ENCODE data around the gene JARID2. TPM values are rescaled to one million over a fixed set of nuclear protein-coding genes. Genes with fewer than 3 reads are reported as not detected.
"Not testable (repeated sequence)": the region's sequence is repeated elsewhere in the genome, so short reads cannot be mapped to it uniquely, and the experiment has no call there.

The JARID2 gene
- total RNA-seq, 2 experiments from 2014 or later, result 30.0 to 42.4 TPM

GRCh38 chr6:15319677-15320076 is 73.8 kb downstream of the JARID2 start:
- DNase-seq (no peak), ATAC-seq (no peak)
- Mint-ChIP-seq H3K9me3 (ENCODE audit: low read depth) (no peaks in the 10 kb centered on the region), H3K4me1 (peaks cover 70% of the 10 kb centered on the region), H3K27ac (no peak overlapping the region), H3K36me3 (peaks cover 7% of the 10 kb centered on the region), H3K27me3 (no peaks in the 10 kb centered on the region), H3K4me3 (no peak overlapping the region)
- CTCF ChIA-PET, result interaction anchor here (0.9 to 1.4 kb wide), 2 partner anchors 13 to 27 kb away, joined by 3 read pairs; no protein-coding TSS in a partner anchor

GRCh38 chr6:15320693-15321092 is 74.8 kb downstream of the JARID2 start:
- DNase-seq (no peak), ATAC-seq (no peak)
- CTCF ChIA-PET, result interaction anchor here (1.5 kb wide), 1 partner anchor 67 kb away, joined by 3 read pairs; no protein-coding TSS in a partner anchor
- no peak overlapping the region for H3K27ac Mint-ChIP-seq
- peaks cover 10% of the 10 kb centered on the region for H3K36me3 Mint-ChIP-seq
- H3K4me1 Mint-ChIP-seq, result peaks cover 76% of the 10 kb centered on the region
- no peak overlapping the region for H3K4me3 Mint-ChIP-seq
- H3K27me3 Mint-ChIP-seq, result no peaks in the 10 kb centered on the region
- H3K9me3 Mint-ChIP-seq (ENCODE audit: low read depth), result no peaks in the 10 kb centered on the region

- no peak for ATAC-seq
- CTCF ChIA-PET, result no interaction called here
- Mint-ChIP-seq H3K27ac (peak overlapping the region; percentile 18), H3K27me3 (no peaks in the 10 kb centered on the region), H3K4me3 (no peak overlapping the region), H3K36me3 (peaks cover 12% of the 10 kb centered on the region), H3K4me1 (peaks cover 76% of the 10 kb centered on the region), H3K9me3 (ENCODE audit: low read depth) (no peaks in the 10 kb centered on the region)
- DNase-seq, result no peak
Measured at GRCh38 chr6:15322184-15322583, 76.3 kb downstream of the JARID2 start.

DNA sequence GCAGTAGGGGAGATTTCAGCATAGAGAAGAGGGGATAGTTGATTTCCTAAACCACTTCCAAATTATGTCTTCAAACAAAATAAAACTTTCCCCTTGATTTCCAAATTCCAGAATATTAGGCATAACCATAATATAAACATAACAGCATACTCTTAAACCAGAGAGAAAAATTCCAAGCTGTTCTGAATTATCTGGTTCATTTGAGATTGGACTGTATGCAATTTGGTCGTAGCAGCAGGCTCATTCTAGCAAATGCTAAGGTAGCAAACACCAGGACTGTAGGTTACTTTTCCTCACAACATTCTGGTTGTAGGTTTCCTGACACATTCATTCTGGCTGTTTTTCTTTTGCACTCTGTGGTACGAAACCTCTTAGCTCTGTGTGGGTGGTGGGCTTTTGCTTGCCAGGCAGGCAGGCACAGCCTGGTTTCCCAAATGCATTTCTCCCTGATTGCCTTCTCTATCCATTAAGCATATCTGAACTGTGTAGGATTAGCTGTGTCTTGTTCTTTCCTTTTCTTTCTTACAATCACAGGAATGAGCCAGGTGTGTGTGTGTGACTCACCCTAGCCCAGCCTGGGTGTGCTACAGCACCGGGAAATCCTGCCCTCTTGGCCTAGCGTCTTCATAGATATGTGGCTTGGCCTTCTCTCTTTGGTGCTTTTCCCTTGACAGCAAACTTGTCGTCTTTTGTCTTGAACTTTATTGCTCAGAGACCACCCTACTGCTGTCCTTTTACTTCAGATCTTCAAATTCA is 77.1 kb downstream of the JARID2 start:
- Mint-ChIP-seq H3K9me3 (ENCODE audit: low read depth) (no peaks in the 10 kb centered on the region), H3K4me1 (peaks cover 76% of the 10 kb centered on the region), H3K27me3 (no peaks in the 10 kb centered on the region), H3K27ac (peak overlapping the region; percentile 4), H3K4me3 (no peak overlapping the region), H3K36me3 (peaks cover 12% of the 10 kb centered on the region)
- ATAC-seq, result no peak
- no peak for DNase-seq
- CTCF ChIA-PET, result no interaction called here

DNA sequence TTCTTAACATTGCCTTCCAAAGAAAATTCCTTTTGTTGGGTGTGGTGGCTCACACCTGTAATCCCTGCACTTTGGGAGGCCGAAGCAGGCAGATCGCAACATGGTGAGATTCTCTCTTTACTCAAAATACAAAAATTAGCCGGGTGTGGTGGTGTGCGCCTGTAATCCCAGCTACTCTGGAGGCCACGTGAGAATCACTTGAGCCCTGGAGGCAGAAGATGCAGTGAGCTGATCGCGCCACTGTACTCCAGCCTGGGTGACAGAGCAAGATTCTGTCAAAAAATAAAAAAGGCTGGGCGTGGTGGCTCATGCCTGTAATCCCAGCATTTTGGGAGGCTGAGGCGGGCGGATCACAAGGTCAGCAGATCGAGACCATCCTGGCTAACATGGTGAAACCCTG is 77.7 kb downstream of the JARID2 start:
- peak overlapping the region; percentile 4 for H3K27ac Mint-ChIP-seq
- peaks cover 76% of the 10 kb centered on the region for H3K4me1 Mint-ChIP-seq
- CTCF ChIA-PET, result interaction anchor here (1.2 kb wide), 1 partner anchor 72 kb away, joined by 3 read pairs; no protein-coding TSS in a partner anchor
- not testable (repeated sequence) for H3K9me3 Mint-ChIP-seq (ENCODE audit: low read depth); DNase-seq; H3K27me3 Mint-ChIP-seq; ATAC-seq; H3K4me3 Mint-ChIP-seq
- H3K36me3 Mint-ChIP-seq, result peaks cover 12% of the 10 kb centered on the region

GRCh38 chr6:15324427-15324985 is 78.6 kb downstream of the JARID2 start:
- CTCF ChIA-PET, result interaction anchor here (1.2 kb wide), 1 partner anchor 71 kb away, joined by 3 read pairs; no protein-coding TSS in a partner anchor
- DNase-seq, result no peak
- ATAC-seq, result no peak
- no peak overlapping the region for H3K4me3 Mint-ChIP-seq
- H3K4me1 Mint-ChIP-seq, result peaks cover 75% of the 10 kb centered on the region
- no peaks in the 10 kb centered on the region for H3K9me3 Mint-ChIP-seq (ENCODE audit: low read depth)
- no peaks in the 10 kb centered on the region for H3K27me3 Mint-ChIP-seq
- H3K27ac Mint-ChIP-seq, result no peak overlapping the region
- H3K36me3 Mint-ChIP-seq, result peaks cover 12% of the 10 kb centered on the region

GRCh38 chr6:15325540-15325955 is 79.7 kb downstream of the JARID2 start:
- no peak overlapping the region for H3K4me3 Mint-ChIP-seq
- DNase-seq (no peak), ATAC-seq (no peak)
- peak overlapping the region; percentile 56 for H3K27ac Mint-ChIP-seq
- CTCF ChIA-PET, result interaction anchor here (1.1 to 2.6 kb wide), 3 partner anchors 21 to 116 kb away, joined by 3 to 11 read pairs (median 3); no protein-coding TSS in a partner anchor
- H3K4me1 Mint-ChIP-seq, result peaks cover 80% of the 10 kb centered on the region
- no peaks in the 10 kb centered on the region for H3K27me3 Mint-ChIP-seq
- no peaks in the 10 kb centered on the region for H3K9me3 Mint-ChIP-seq (ENCODE audit: low read depth)
- peaks cover 12% of the 10 kb centered on the region for H3K36me3 Mint-ChIP-seq

GRCh38 chr6:15326067-15326614 is 80.3 kb downstream of the JARID2 start:
- no peaks in the 10 kb centered on the region for H3K27me3 Mint-ChIP-seq
- CTCF ChIA-PET, result interaction anchor here (0.8 to 2.6 kb wide), 7 partner anchors 8 to 115 kb away, joined by 3 to 11 read pairs (median 3); no protein-coding TSS in a partner anchor
- no peak overlapping the region for H3K27ac Mint-ChIP-seq
- H3K36me3 Mint-ChIP-seq, result peaks cover 10% of the 10 kb centered on the region
- DNase-seq, result no peak
- H3K4me3 Mint-ChIP-seq, result no peak overlapping the region
- H3K9me3 Mint-ChIP-seq (ENCODE audit: low read depth), result no peaks in the 10 kb centered on the region
- peaks cover 81% of the 10 kb centered on the region for H3K4me1 Mint-ChIP-seq
- ATAC-seq, result peak; percentile 13

DNA sequence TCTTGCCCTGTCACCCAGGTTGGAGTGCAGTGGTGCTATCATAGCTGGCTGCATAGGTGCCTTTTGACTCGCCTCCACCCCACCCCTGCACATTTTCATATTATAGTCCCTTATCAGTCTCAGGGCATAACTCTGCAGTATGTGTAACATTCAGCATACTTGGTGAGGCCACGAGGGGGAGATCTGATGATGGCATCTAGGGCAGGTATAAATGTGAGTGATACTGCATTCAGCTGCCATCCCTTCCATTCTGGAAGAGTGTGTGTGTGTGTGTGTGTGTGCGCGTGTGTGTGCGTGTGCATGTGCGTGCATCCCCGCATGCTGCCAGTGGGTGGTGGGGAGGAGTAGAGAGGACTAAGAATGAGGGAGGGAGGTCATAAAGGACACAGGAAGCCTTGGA is 81.4 kb downstream of the JARID2 start:
- Mint-ChIP-seq H3K4me1 (peaks cover 82% of the 10 kb centered on the region), H3K4me3 (no peak overlapping the region), H3K27ac (peak overlapping the region; percentile 18), H3K36me3 (peaks cover 10% of the 10 kb centered on the region), H3K27me3 (no peaks in the 10 kb centered on the region), H3K9me3 (ENCODE audit: low read depth) (no peaks in the 10 kb centered on the region)
- CTCF ChIA-PET, result interaction anchor here (0.8 to 2.6 kb wide), 6 partner anchors 9 to 114 kb away, joined by 3 to 11 read pairs (median 4); no protein-coding TSS in a partner anchor
- ATAC-seq (peak; percentile 63), DNase-seq (peak; percentile 67)

DNA sequence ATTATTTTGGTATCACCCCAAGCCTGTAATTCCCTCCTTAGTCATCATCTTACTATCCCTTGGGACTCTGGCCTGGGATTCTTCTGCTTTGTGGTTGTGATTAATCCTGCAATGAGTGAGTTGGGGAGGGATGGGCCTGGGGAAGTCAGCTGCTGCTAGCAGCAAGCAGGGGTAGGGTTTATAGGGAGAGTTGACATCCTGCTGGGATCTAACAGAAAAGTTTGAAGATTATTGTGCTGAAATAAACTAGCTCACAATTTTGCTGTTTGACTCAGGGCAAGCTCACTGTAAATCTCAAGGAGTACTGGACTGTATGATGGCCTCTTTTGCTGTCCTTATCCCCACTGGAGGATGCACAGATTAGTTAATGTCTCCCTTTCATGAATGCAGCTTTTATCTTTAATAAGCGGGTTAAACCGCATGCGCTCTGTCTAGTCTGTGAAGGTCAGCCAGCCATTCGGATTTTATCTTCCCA is 83.4 kb downstream of the JARID2 start:
- Mint-ChIP-seq H3K36me3 (peaks cover 9% of the 10 kb centered on the region), H3K9me3 (ENCODE audit: low read depth) (no peaks in the 10 kb centered on the region), H3K27me3 (no peaks in the 10 kb centered on the region), H3K4me3 (no peak overlapping the region), H3K27ac (no peak overlapping the region), H3K4me1 (peaks cover 71% of the 10 kb centered on the region)
- ATAC-seq (no peak), DNase-seq (no peak)
- CTCF ChIA-PET, result interaction anchor here (0.9 to 1.9 kb wide), 6 partner anchors 24 to 135 kb away, joined by 3 to 6 read pairs (median 4); no protein-coding TSS in a partner anchor

- peak; percentile 51 for ATAC-seq
- Mint-ChIP-seq H3K27ac (peak overlapping the region; percentile 78), H3K4me3 (peak overlapping the region; percentile 41), H3K4me1 (peaks cover 70% of the 10 kb centered on the region), H3K27me3 (no peaks in the 10 kb centered on the region), H3K36me3 (peaks cover 8% of the 10 kb centered on the region), H3K9me3 (ENCODE audit: low read depth) (no peaks in the 10 kb centered on the region)
- peak; percentile 77 for DNase-seq
- CTCF ChIA-PET, result interaction anchor here (1.2 to 1.9 kb wide), 4 partner anchors 25 to 57 kb away, joined by 3 to 6 read pairs (median 5); no protein-coding TSS in a partner anchor
Measured at GRCh38 chr6:15330174-15330944, 84.5 kb downstream of the JARID2 start.

GRCh38 chr6:15331143-15331542 is 85.3 kb downstream of the JARID2 start:
- Mint-ChIP-seq H3K4me3 (peak overlapping the region; percentile 42), H3K27ac (peak overlapping the region; percentile 78), H3K27me3 (no peaks in the 10 kb centered on the region), H3K4me1 (peaks cover 71% of the 10 kb centered on the region), H3K9me3 (ENCODE audit: low read depth) (no peaks in the 10 kb centered on the region), H3K36me3 (peaks cover 6% of the 10 kb centered on the region)
- DNase-seq (no peak), ATAC-seq (peak; percentile 55)
- CTCF ChIA-PET, result no interaction called here
